Colonic mucosa (tissue), 4 donors: ENCODE measurements around the gene SHF. TPM values are rescaled to one million over a fixed set of nuclear protein-coding genes. Genes with fewer than 3 reads are reported as not detected.

ENCODE experiments used
- DNase-seq: peaks from one replicate; pipeline ENCODE4 v3.0.0-alpha.2; 2020
- H3K27ac ChIP-seq: fragments of 200-600 bp; one replicate; pipeline ENCODE4 v1.8.0; 2021
- H3K27me3 ChIP-seq: fragments of 200-600 bp; one replicate; pipeline ENCODE4 v1.8.0; 2021
- H3K36me3 ChIP-seq: fragments of 200-600 bp; one replicate; pipeline ENCODE4 v1.8.0; 2021
- H3K4me1 ChIP-seq: fragments of 200-600 bp; one replicate; pipeline ENCODE4 v1.8.0; 2021; ENCODE audit warnings: mild to moderate bottlenecking
- H3K4me3 ChIP-seq: fragments of 200-600 bp; one replicate; pipeline ENCODE4 v1.8.0; 2021
- H3K9ac ChIP-seq, 2 donors: one replicate each; pipeline ENCODE4 v1.7.0; 2013; ENCODE audit warnings: control low read depth in 2 of 2, low read depth in 2 of 2, low read length in 2 of 2
- H3K9me3 ChIP-seq: fragments of 200-600 bp; one replicate; pipeline ENCODE4 v1.8.0; 2021
- CTCF ChIP-seq: fragments of 200-600 bp; IDR thresholded peaks from one replicate; pipeline ENCODE4 v1.8.0; 2022; ENCODE audit warnings: antibody characterized with exemption, mild to moderate bottlenecking
- intact Hi-C: fragments of 100-400 bp; cut with DNase I; formaldehyde crosslinking; loops from one replicate; pipeline ENCODE4 v1.14.1; 2022
- total RNA-seq, 2 donors: library from RNA; stranded (reverse); fragmentation: NEBNext Ultra II Directional in 1 of 2; extraction: Animal tissue kit (Norgen Biotek cat#: 25700) in 1 of 2; gene quantifications; one replicate each; pipeline ENCODE4 v1.2.1, GENCODE V29; 2021
- donor health status: healthy.
- donor health status: DM: no; HTN: no; CAD: no.
- donor health status: DM: no; HTN: no; CAD: no.

Gene SHF
- total RNA-seq, 2 donors from 2014 or later: 8.7 to 14.7 TPM

DNA sequence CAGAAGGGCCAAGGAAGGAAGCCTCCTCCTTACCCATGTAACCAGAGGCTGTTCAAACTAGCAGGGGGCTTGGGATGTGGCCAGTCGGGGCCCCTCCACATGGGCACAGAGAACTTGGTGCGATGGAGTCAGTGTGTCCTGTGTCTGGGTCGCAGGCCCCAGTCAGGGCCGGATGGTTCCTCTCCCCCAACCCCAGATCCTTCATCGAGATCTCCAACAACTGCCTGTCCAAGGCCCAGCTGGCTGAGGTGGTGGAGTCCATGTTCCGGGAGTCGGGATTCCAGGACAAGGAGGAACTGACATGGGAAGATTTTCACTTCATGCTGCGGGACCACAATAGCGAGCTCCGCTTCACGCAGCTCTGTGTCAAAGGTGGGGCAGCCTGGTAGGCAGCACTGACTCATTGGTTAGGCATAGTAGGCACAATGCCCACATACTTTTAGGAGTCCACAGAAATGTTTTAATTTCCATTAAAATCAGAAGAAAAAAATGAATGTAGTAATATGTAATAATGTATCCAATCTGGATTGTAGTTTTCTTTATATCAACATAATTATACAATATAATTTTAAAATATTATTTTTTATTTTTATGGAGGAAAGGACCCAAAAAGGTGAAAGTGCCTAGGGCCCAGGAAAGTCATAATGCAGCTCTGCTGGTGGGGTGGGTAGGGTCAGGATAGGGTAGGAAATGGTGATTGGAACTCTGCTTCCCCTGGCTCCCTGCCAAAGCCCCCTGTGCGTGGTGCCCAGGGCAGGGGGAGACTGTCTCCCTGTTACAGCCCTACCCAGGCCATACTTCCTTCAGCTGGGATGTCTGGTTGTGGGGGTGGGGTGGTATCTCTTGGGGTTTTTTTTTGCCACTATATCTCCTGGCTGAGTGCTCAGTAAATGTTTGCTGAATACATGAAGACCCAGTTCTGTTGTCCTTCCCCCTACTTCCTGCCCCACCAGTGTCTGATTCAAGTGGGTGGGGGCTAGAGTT lies 39.4 kb downstream of the SHF start:
- H3K4me3 ChIP-seq: no peak overlapping the region
- no peaks in the 10 kb centered on the region for H3K4me1 ChIP-seq
- DNase-seq: no peak
- intact Hi-C loops: no loop called here
- TF ChIP-seq CTCF: no peak
- no peak overlapping the region for H3K9ac ChIP-seq
- no peaks in the 10 kb centered on the region for H3K27me3 ChIP-seq
- no peaks in the 10 kb centered on the region for H3K9me3 ChIP-seq
- H3K27ac ChIP-seq: no peak overlapping the region
- H3K36me3 ChIP-seq: no peaks in the 10 kb centered on the region

DNA sequence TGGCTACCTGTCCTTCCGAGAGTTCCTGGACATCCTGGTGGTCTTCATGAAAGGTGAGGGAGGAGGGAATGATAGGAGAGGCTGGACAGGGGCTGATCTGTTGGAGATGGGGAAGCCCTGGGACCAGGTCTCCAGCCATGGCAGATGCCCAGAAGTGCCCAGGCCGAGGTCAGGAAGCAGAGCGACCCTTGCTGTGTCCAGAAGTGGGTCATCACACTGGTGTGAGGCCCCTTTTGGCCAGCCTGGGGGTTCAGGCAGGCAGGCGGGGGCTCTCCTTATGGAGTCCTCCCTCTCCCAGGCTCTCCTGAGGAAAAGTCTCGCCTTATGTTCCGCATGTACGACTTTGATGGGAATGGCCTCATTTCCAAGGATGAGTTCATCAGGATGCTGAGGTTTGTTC lies 40.2 kb downstream of the SHF start:
- Histone ChIP-seq H3K9ac (no peak overlapping the region), H3K27ac (no peak overlapping the region), H3K4me3 (no peak overlapping the region), H3K9me3 (no peaks in the 10 kb centered on the region), H3K27me3 (no peaks in the 10 kb centered on the region), H3K4me1 (no peaks in the 10 kb centered on the region), H3K36me3 (no peaks in the 10 kb centered on the region)
- intact Hi-C loops: no loop called here
- no peak for TF ChIP-seq CTCF
- no peak for DNase-seq

DNA sequence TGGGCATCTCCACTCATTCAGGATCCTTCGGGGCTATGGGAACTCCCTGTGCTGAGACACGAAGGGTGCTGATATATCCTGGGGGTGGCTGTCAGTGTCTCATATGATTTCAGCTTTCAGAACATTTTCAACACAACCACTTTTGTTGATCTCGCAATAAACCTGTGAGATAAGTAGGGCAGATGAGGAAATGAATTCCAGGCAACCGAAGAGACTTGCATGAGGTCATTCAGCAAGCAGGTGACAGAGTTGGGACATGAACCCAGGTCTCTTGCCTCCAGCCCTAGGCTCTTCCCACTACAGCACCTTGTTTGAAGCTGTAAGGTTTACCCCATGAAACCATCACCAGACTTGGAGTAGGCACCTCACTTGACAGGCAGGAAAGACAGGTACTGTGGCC lies 41.4 kb downstream of the SHF start:
- intact Hi-C loops: no loop called here
- Histone ChIP-seq H3K36me3 (no peaks in the 10 kb centered on the region), H3K27ac (no peak overlapping the region)

DNA sequence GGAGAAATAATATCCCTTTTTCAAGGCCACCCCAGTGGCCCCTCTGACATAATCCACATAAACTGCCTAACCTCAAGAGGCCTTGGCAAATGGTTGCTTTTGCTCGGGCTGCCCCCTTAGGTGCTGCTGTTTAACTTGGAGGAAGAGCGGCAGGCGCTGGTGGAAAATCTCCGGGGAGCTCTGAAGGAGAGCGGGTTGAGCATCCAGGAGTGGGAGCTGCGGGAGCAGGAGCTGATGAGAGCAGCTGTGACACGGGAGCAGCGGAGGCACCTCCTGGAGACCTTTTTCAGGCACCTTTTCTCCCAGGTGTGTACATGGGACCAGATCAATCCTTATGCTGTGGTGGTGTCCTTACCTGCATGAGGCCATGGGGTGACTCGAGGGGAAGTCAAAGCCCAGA lies 43.0 kb downstream of the SHF start:
- Histone ChIP-seq H3K4me1 (no peaks in the 10 kb centered on the region), H3K36me3 (no peaks in the 10 kb centered on the region)
- TF ChIP-seq CTCF: no peak

More for the DNA sequence above, 41.4 kb downstream of the SHF start:
- Histone ChIP-seq H3K9ac (no peak overlapping the region), H3K4me1 (no peaks in the 10 kb centered on the region), H3K4me3 (no peak overlapping the region), H3K9me3 (no peaks in the 10 kb centered on the region), H3K27me3 (no peaks in the 10 kb centered on the region)
- no peak for DNase-seq
- TF ChIP-seq CTCF: no peak

DNA sequence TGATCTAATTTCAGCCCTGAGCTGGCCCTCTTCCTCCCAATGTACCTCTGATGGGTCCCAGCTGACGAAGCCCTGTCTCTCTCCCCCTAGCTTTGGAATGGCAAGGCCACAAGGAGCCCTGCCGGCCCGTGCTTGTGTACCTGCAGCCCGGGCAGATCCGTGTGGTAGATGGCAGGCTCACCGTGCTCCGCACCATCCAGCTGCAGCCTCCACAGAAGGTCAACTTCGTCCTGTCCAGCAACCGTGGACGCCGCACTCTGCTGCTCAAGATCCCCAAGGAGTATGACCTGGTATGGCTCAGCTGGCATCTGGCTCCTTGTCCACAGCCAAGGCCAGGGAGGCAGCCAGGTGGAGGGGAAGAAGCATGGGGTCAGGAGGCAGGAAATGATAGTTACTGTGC lies 43.8 kb downstream of the SHF start:
- H3K4me1 ChIP-seq: no peaks in the 10 kb centered on the region
- DNase-seq: no peak
- TF ChIP-seq CTCF: no peak
- no peaks in the 10 kb centered on the region for H3K9me3 ChIP-seq
- H3K9ac ChIP-seq: no peak overlapping the region
- no peaks in the 10 kb centered on the region for H3K36me3 ChIP-seq
- no peak overlapping the region for H3K27ac ChIP-seq
- intact Hi-C loops: no loop called here
- H3K4me3 ChIP-seq: no peak overlapping the region
- no peaks in the 10 kb centered on the region for H3K27me3 ChIP-seq

More for the DNA sequence above, 43.0 kb downstream of the SHF start:
- intact Hi-C loops: no loop called here
- DNase-seq: no peak
- Histone ChIP-seq H3K9ac (no peak overlapping the region), H3K4me3 (no peak overlapping the region), H3K9me3 (no peaks in the 10 kb centered on the region), H3K27me3 (no peaks in the 10 kb centered on the region), H3K27ac (no peak overlapping the region)
